Astrocyte of the spinal cord (primary cell): Measurements from ENCODE around the gene CMSS1.

Experiments
- DNase-seq: peaks from one replicate; pipeline ENCODE4 v3.0.0; 2011; ENCODE audit warnings: low read depth, low spot score
- H3K4me3 ChIP-seq: 2 replicates; pipeline ENCODE4 v1.5.1; 2011; ENCODE audit warnings: low read depth, mild to moderate bottlenecking, low read length, moderate library complexity
- in situ Hi-C: cut with HindIII; loops from 2 replicates; pipeline ENCODE4 v1.10.0; 2017; ENCODE audit warnings: low sequenced_read_pairs
- TF ChIP-seq, protein P1 (sequence below): IDR thresholded peaks from 2 replicates; pipeline ENCODE4 v1.5.1; 2012; ENCODE audit warnings: low read depth, mild to moderate bottlenecking, low read length, inconsistent platforms

Gene CMSS1

DNA sequence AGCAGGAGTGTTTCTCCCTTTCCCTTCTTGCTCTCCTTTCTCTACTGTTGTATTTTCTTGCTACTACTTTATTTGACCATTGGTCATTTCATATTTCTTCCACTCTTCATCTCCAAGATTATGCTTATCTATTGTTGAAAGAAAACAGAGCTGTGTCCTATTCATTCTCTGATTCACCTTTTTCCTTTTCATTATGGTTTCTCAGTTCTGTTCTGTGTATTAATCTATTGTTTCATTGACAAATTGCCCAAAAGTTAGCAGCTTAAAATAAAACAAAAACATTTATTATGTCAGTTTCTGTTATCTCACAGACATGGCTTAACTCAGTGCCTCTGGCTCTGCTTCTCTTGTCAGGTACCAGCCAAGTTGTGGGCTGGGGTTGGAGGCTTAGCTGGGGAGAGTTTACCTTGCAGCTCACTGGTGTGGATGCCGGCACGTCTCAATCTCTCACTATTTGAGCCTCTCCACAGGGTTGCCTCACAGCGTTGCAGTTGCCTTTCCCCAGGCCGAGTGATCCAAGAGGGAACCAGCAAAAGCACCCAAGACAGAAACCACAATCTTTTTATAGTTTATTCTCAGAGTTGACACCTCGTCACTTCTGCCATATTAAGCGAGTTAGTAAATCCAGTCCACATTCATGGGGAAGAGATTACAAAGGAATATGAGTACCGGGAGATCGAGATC is 333.5 kb downstream of the CMSS1 start:
- H3K4me3 ChIP-seq, result no peak overlapping the region
- in situ Hi-C loops, result no loop called here
- DNase-seq, result no peak
- TF ChIP-seq, protein P1, sequence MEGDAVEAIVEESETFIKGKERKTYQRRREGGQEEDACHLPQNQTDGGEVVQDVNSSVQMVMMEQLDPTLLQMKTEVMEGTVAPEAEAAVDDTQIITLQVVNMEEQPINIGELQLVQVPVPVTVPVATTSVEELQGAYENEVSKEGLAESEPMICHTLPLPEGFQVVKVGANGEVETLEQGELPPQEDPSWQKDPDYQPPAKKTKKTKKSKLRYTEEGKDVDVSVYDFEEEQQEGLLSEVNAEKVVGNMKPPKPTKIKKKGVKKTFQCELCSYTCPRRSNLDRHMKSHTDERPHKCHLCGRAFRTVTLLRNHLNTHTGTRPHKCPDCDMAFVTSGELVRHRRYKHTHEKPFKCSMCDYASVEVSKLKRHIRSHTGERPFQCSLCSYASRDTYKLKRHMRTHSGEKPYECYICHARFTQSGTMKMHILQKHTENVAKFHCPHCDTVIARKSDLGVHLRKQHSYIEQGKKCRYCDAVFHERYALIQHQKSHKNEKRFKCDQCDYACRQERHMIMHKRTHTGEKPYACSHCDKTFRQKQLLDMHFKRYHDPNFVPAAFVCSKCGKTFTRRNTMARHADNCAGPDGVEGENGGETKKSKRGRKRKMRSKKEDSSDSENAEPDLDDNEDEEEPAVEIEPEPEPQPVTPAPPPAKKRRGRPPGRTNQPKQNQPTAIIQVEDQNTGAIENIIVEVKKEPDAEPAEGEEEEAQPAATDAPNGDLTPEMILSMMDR, result no peak

GRCh38 chr3:100154171-100154570 is 336.5 kb downstream of the CMSS1 start:
- in situ Hi-C loops, result no loop called here
- TF ChIP-seq, protein P1, result no peak
- no peak for DNase-seq
- no peak overlapping the region for H3K4me3 ChIP-seq

- DNase-seq, result no peak
- TF ChIP-seq, protein P1, result no peak
- in situ Hi-C loops, result no loop called here
- no peak overlapping the region for H3K4me3 ChIP-seq
These were observed 337.5 kb downstream of the CMSS1 start for GRCh38 chr3:100155128-100155527.

- in situ Hi-C loops, result no loop called here
- DNase-seq, result no peak
- TF ChIP-seq, protein P1, result no peak
- H3K4me3 ChIP-seq, result no peak overlapping the region
These were observed 337.9 kb downstream of the CMSS1 start for GRCh38 chr3:100155590-100155989.

DNA sequence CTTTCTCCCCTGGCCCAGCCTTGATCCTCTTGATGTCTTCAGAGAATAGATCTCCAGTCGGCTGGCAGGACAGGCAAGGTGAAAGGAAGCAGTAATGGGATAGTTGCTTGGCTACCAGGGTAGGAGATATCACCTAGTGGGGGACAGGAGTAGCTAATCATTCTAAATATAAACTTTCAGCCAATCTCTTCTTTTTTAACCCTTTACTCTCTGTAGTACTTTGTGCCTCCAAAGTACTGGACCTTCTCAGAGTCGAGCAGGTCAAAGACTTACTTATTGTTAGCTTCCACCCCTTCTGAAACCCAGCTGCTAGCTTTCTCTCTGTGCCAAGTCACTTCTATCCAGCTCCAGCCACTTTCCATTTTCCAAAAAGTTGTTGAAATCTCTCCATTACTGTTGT is 340.0 kb downstream of the CMSS1 start:
- TF ChIP-seq, protein P1, result no peak
- DNase-seq, result no peak
- H3K4me3 ChIP-seq, result no peak overlapping the region
- in situ Hi-C loops, result no loop called here

- in situ Hi-C loops, result no loop called here
- H3K4me3 ChIP-seq, result no peak overlapping the region
- no peak for DNase-seq
- TF ChIP-seq, protein P1, result no peak
These were observed 341.3 kb downstream of the CMSS1 start for GRCh38 chr3:100158918-100159330.
